PC-9 (cell line): Measurements from ENCODE around the gene PTPRD. TPM values are rescaled to one million over a fixed set of nuclear protein-coding genes. Genes with fewer than 3 reads are reported as not detected.

ENCODE experiments used
- BruUV-seq: library from RNA; stranded (reverse); fragments of 400-500 nt; replicated peaks from 2 replicates; lab custom pipeline; 2021; lab: Mats Ljungman, UMichigan
- CTCF ChIA-PET: fragments of 300-600 bp; sonication (Branson Sonifier 250); formaldehyde crosslinking; loops from one replicate; lab custom pipeline; 2022; ENCODE audit warnings: antibody characterized with exemption; lab: Charles Lee
- POLR2A ChIA-PET: fragments of 300-600 bp; sonication (Branson Sonifier 250); formaldehyde crosslinking; loops from one replicate; lab custom pipeline; 2022; ENCODE audit warnings: antibody characterized with exemption; ENCODE audit not compliant: unreplicated experiment; lab: Charles Lee
- DNase-seq, 2 experiments: peaks; one replicate each; pipeline versions ENCODE4 v3.0.0 to v3.0.0-alpha.2; 2015 to 2022; ENCODE audit warnings: mixed read lengths in 1 of 2
- H2AFZ ChIP-seq: fragments of 200-600 bp; sonication (generic); 2 replicates; pipeline ENCODE4 v1.8.1; 2017; ENCODE audit warnings: antibody characterized with exemption
- H3F3A ChIP-seq: fragments of 200-600 bp; sonication (generic); 2 replicates; pipeline ENCODE4 v1.8.1; 2017; ENCODE audit warnings: antibody characterized with exemption, mild to moderate bottlenecking, low read depth; ENCODE audit not compliant: insufficient read depth
- H3K27ac ChIP-seq: fragments of 200-600 bp; sonication (generic); 2 replicates; pipeline ENCODE4 v1.6.1; 2016; ENCODE audit warnings: mixed run types
- H3K27me3 ChIP-seq: fragments of 200-600 bp; sonication (generic); 2 replicates; pipeline ENCODE4 v1.6.1; 2016; ENCODE audit warnings: low read depth, mixed run types; ENCODE audit not compliant: insufficient read depth
- H3K36me3 ChIP-seq: fragments of 200-600 bp; sonication (generic); 2 replicates; pipeline ENCODE4 v1.6.1; 2016; ENCODE audit warnings: low read depth, mixed run types
- H3K4me1 ChIP-seq: fragments of 200-600 bp; sonication (generic); replicated peaks from 2 replicates; pipeline ENCODE4 v1.6.1; 2016; ENCODE audit warnings: mixed run types; ENCODE audit not compliant: insufficient read depth
- H3K4me2 ChIP-seq: fragments of 200-600 bp; sonication (generic); 2 replicates; pipeline ENCODE4 v1.6.1; 2017; ENCODE audit warnings: mixed run types
- H3K4me3 ChIP-seq: fragments of 200-600 bp; sonication (generic); 2 replicates; pipeline ENCODE4 v1.6.1; 2016; ENCODE audit warnings: mixed run types
- H3K79me2 ChIP-seq: fragments of 200-600 bp; sonication (generic); 2 replicates; pipeline ENCODE4 v1.6.1; 2017; ENCODE audit warnings: low read depth, mixed run types
- H3K9me2 ChIP-seq: fragments of 200-600 bp; sonication (generic); 2 replicates; pipeline ENCODE4 v1.8.1; 2017; ENCODE audit warnings: mild to moderate bottlenecking; ENCODE audit not compliant: insufficient read depth
- H3K9me3 ChIP-seq: fragments of 200-600 bp; sonication (generic); 2 replicates; pipeline ENCODE4 v1.8.1; 2016; ENCODE audit warnings: low read depth; ENCODE audit not compliant: insufficient read depth
- H4K20me1 ChIP-seq: fragments of 200-600 bp; sonication (generic); 2 replicates; pipeline ENCODE4 v1.8.1; 2017; ENCODE audit not compliant: insufficient read depth
- CTCF ChIP-seq: fragments of 200-600 bp; sonication (generic); conservative IDR thresholded peaks from 2 replicates; pipeline ENCODE4 v1.6.1; 2017; ENCODE audit warnings: mixed run types, antibody characterized with exemption, mild to moderate bottlenecking, moderate library complexity
- EZH2 ChIP-seq: fragments of 200-600 bp; sonication (generic); IDR thresholded peaks from 2 replicates; pipeline ENCODE4 v1.8.0; 2017; ENCODE audit warnings: antibody characterized with exemption, low read depth
- intact Hi-C: fragments of 100-400 bp; cut with micrococcal nuclease; formaldehyde crosslinking; loops from one replicate; pipeline ENCODE4 v1.10.0; 2022; ENCODE audit not compliant: unreplicated experiment
- total RNA-seq: library from RNA; stranded (reverse); gene quantifications from 2 replicates; pipeline ENCODE4 v1.2.3, GENCODE V29; 2021

PTPRD gene
- total RNA-seq, 1 experiment from 2014 or later = not detected

- Histone ChIP-seq H3K27ac (no peak overlapping the region), H3K9me2 (no peaks in the 10 kb centered on the region), H3K9me3 (no peaks in the 10 kb centered on the region), H3K79me2 (no peaks in the 10 kb centered on the region), H2AFZ (no peak overlapping the region), H3K4me1 (no peaks in the 10 kb centered on the region), H3K4me2 (no peak overlapping the region), H3K36me3 (no peaks in the 10 kb centered on the region), H4K20me1 (no peaks in the 10 kb centered on the region), H3K4me3 (no peak overlapping the region), H3F3A (no peaks in the 10 kb centered on the region), H3K27me3 (no peaks in the 10 kb centered on the region)
- TF ChIP-seq CTCF = no peak
- TF ChIP-seq EZH2 = no peak
- ChIA-PET CTCF (no interaction called here), POLR2A (no interaction called here)
- DNase-seq = no peak
- intact Hi-C loops = no loop called here
- BruUV-seq = no TSS peak
These were observed 1439.5 kb downstream of the PTPRD start for GRCh38 chr9:9173264-9173663.

GRCh38 chr9:9170439-9171134 is 1442.2 kb downstream of the PTPRD start:
- Histone ChIP-seq H4K20me1 (no peaks in the 10 kb centered on the region), H3K4me1 (no peaks in the 10 kb centered on the region), H3K27ac (no peak overlapping the region), H3K36me3 (no peaks in the 10 kb centered on the region), H3K9me3 (no peaks in the 10 kb centered on the region), H3K27me3 (no peaks in the 10 kb centered on the region), H2AFZ (no peak overlapping the region), H3K4me3 (no peak overlapping the region), H3K79me2 (no peaks in the 10 kb centered on the region), H3K9me2 (no peaks in the 10 kb centered on the region), H3F3A (no peaks in the 10 kb centered on the region), H3K4me2 (no peak overlapping the region)
- CTCF ChIA-PET = no interaction called here
- POLR2A ChIA-PET = no interaction called here
- intact Hi-C loops = no loop called here
- BruUV-seq = no TSS peak
- no peak for TF ChIP-seq CTCF
- no peak for TF ChIP-seq EZH2
- no peak for DNase-seq

GRCh38 chr9:9142001-9142400 is 1470.8 kb downstream of the PTPRD start:
- Histone ChIP-seq H3K4me3 (no peak overlapping the region), H3F3A (no peaks in the 10 kb centered on the region), H3K36me3 (no peaks in the 10 kb centered on the region), H3K27ac (no peak overlapping the region), H3K9me3 (no peaks in the 10 kb centered on the region), H3K4me1 (no peaks in the 10 kb centered on the region), H3K4me2 (no peak overlapping the region), H3K9me2 (no peaks in the 10 kb centered on the region), H3K27me3 (no peaks in the 10 kb centered on the region), H3K79me2 (no peaks in the 10 kb centered on the region), H2AFZ (no peak overlapping the region), H4K20me1 (no peaks in the 10 kb centered on the region)
- TF ChIP-seq EZH2 (no peak), CTCF (no peak)
- intact Hi-C loops = no loop called here
- BruUV-seq = no TSS peak
- ChIA-PET POLR2A (no interaction called here), CTCF (no interaction called here)
- no peak for DNase-seq
